ENCODE results near the gene SORCS2. TPM values are rescaled to one million over a fixed set of nuclear protein-coding genes. Genes with fewer than 3 reads are reported as not detected.

The SORCS2 gene
- total RNA-seq, 6 experiments from 2014 or later = 0.18 to 6.2 (median 3.1) TPM

- ATAC-seq (no peak), DNase-seq (peak in 1 of 3 donors; percentile 19)
- 70% methylated on average over 4 of the region's 9 CpGs for WGBS (ENCODE audit: insufficient coverage, low coverage, low lambda C conversion rate, missing lambda C conversion rate)
- no peaks in the 10 kb centered on the region for H3K36me3 ChIP-seq
- no peaks in the 10 kb centered on the region for H3K9me3 ChIP-seq
- no peaks in the 10 kb centered on the region for H3K4me1 ChIP-seq
- H3K4me3 ChIP-seq = no peak overlapping the region
- intact Hi-C loops (cut with DNase I) = no loop called here
- H3K27me3 ChIP-seq = no peaks in the 10 kb centered on the region
- H3K27ac ChIP-seq = no peak overlapping the region
- no peak for TF ChIP-seq CTCF (IDR thresholded peaks at IDR 0.05)
- TF ChIP-seq POLR2A (IDR thresholded peaks at IDR 0.05) = no peak
Measured at GRCh38 chr4:7760228-7760627, 567.9 kb downstream of the SORCS2 start.

GRCh38 chr4:7760706-7761105 lies 568.4 kb downstream of the SORCS2 start:
- WGBS (ENCODE audit: insufficient coverage, low coverage, low lambda C conversion rate, missing lambda C conversion rate) = 53% methylated on average over 3 of the region's 16 CpGs
- Histone ChIP-seq H3K27ac (no peak overlapping the region), H3K36me3 (no peaks in the 10 kb centered on the region), H3K27me3 (no peaks in the 10 kb centered on the region), H3K4me3 (no peak overlapping the region), H3K9me3 (no peaks in the 10 kb centered on the region), H3K4me1 (no peaks in the 10 kb centered on the region)
- intact Hi-C loops (cut with DNase I) = no loop called here
- TF ChIP-seq CTCF (IDR thresholded peaks at IDR 0.05) = no peak
- TF ChIP-seq POLR2A (IDR thresholded peaks at IDR 0.05) = no peak
- ATAC-seq = no peak
- peak in 1 of 3 donors; percentile 14 for DNase-seq

GRCh38 chr4:7761312-7761711 lies 569.0 kb downstream of the SORCS2 start:
- Histone ChIP-seq H3K27me3 (no peaks in the 10 kb centered on the region), H3K4me1 (no peaks in the 10 kb centered on the region), H3K9me3 (no peaks in the 10 kb centered on the region), H3K27ac (no peak overlapping the region), H3K4me3 (no peak overlapping the region), H3K36me3 (no peaks in the 10 kb centered on the region)
- peak in 1 of 3 donors; percentile 14 for DNase-seq
- no peak for TF ChIP-seq POLR2A (IDR thresholded peaks at IDR 0.05)
- 56% methylated on average over 4 of the region's 11 CpGs for WGBS (ENCODE audit: insufficient coverage, low coverage, low lambda C conversion rate, missing lambda C conversion rate)
- no peak for ATAC-seq
- intact Hi-C loops (cut with DNase I) = no loop called here

GRCh38 chr4:7761720-7762119 lies 569.4 kb downstream of the SORCS2 start:
- Histone ChIP-seq H3K9me3 (no peaks in the 10 kb centered on the region), H3K36me3 (no peaks in the 10 kb centered on the region), H3K4me1 (no peaks in the 10 kb centered on the region), H3K27ac (no peak overlapping the region), H3K4me3 (no peak overlapping the region), H3K27me3 (no peaks in the 10 kb centered on the region)
- intact Hi-C loops (cut with DNase I) = no loop called here
- peak in 1 of 3 donors; percentile 74 for DNase-seq
- 100% methylated on average over 1 of the region's 12 CpGs for WGBS (ENCODE audit: insufficient coverage, low coverage, low lambda C conversion rate, missing lambda C conversion rate)
- TF ChIP-seq POLR2A (IDR thresholded peaks at IDR 0.05) (no peak), CTCF (IDR thresholded peaks at IDR 0.05) (peak; percentile 52 to 74 (median 59))
- ATAC-seq = peak; percentile 84 to 94 (median 90)

GRCh38 chr4:7762376-7763030 lies 570.2 kb downstream of the SORCS2 start:
- no peak for ATAC-seq
- Histone ChIP-seq H3K4me3 (no peak overlapping the region), H3K4me1 (no peaks in the 10 kb centered on the region), H3K27ac (no peak overlapping the region), H3K27me3 (no peaks in the 10 kb centered on the region), H3K36me3 (no peaks in the 10 kb centered on the region), H3K9me3 (no peaks in the 10 kb centered on the region)
- TF ChIP-seq POLR2A (IDR thresholded peaks at IDR 0.05) (no peak), CTCF (IDR thresholded peaks at IDR 0.05) (no peak)
- WGBS (ENCODE audit: insufficient coverage, low coverage, low lambda C conversion rate, missing lambda C conversion rate) = 69% methylated on average over 7 of the region's 15 CpGs
- peak in 1 of 3 donors; percentile 7 for DNase-seq
- intact Hi-C loops (cut with DNase I) = no loop called here

Measured in right lobe of liver (tissue), 6 donors.